ENCODE results near the gene MAP2K7. TPM values are rescaled to one million over a fixed set of nuclear protein-coding genes. Genes with fewer than 3 reads are reported as not detected.

MAP2K7 gene
- total RNA-seq, 1 donor, result 14.8 TPM

GRCh38 chr19:7877249-7877836, 26.3 kb upstream of the MAP2K7 start:
- Histone ChIP-seq H3K4me1 (ENCODE audit: insufficient read depth, low read length) (peaks cover 4% of the 10 kb centered on the region), H2AFZ (ENCODE audit: low read length) (peak overlapping the region; percentile 29)
- DNase-seq (ENCODE audit: insufficient read length, low spot score, missing footprints), result peak; percentile 81

DNA sequence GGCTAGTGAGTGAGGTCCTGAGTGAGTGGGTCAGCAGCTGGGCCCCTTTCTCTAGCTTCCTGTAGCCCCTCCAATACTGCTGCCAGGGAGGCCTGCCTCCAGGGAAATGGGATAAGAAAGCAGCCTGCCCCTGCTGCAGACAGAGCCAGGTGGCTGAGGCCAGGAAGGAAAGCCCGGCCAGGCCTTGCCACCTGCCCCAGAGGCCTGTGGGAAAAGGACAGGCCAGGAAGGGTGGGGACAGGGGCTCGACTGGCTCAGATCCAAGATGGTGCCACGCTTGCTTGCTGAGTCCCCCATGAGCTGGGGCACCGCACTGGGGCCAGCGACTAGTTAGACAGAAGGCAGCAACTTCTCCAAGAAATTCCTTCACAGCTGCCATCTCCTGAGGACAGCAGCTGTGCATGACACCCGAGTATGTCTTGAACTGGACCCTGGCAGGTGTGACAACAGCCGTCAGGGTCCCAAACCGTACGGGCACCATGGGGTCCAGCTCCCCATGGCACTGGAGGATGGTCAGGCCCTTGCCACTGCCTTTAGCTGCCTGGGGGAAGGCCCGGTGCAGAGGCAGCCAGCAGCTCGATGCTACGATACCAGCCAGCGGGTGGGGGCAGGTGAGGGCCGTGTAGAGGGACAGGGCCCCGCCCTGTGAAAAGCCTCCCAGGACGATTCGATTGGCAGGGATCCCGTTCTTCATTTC, 24.4 kb upstream of the MAP2K7 start:
- no peaks in the 10 kb centered on the region for H4K20me1 ChIP-seq (ENCODE audit: insufficient read depth, low read length)
- TF ChIP-seq, protein P1, sequence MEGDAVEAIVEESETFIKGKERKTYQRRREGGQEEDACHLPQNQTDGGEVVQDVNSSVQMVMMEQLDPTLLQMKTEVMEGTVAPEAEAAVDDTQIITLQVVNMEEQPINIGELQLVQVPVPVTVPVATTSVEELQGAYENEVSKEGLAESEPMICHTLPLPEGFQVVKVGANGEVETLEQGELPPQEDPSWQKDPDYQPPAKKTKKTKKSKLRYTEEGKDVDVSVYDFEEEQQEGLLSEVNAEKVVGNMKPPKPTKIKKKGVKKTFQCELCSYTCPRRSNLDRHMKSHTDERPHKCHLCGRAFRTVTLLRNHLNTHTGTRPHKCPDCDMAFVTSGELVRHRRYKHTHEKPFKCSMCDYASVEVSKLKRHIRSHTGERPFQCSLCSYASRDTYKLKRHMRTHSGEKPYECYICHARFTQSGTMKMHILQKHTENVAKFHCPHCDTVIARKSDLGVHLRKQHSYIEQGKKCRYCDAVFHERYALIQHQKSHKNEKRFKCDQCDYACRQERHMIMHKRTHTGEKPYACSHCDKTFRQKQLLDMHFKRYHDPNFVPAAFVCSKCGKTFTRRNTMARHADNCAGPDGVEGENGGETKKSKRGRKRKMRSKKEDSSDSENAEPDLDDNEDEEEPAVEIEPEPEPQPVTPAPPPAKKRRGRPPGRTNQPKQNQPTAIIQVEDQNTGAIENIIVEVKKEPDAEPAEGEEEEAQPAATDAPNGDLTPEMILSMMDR (IDR thresholded peaks at IDR 0.05; ENCODE audit: extremely low read depth, low read depth, low read length), result no peak
- no peak overlapping the region for H3K4me3 ChIP-seq (ENCODE audit: insufficient read depth, low read length)
- peaks cover 8% of the 10 kb centered on the region for H3K27me3 ChIP-seq (ENCODE audit: insufficient read depth, low read length)
- no peaks in the 10 kb centered on the region for H3K79me2 ChIP-seq (ENCODE audit: insufficient read depth, low read length)
- H3K27ac ChIP-seq (ENCODE audit: low read depth, low read length), result no peak overlapping the region
- DNase-seq (ENCODE audit: insufficient read length, low spot score, missing footprints), result peak; percentile 39
- no peaks in the 10 kb centered on the region for H3K36me3 ChIP-seq (ENCODE audit: insufficient read depth, low read length)
- H3K4me2 ChIP-seq (ENCODE audit: insufficient read depth, low read length), result no peak overlapping the region
- peaks cover 4% of the 10 kb centered on the region for H3K4me1 ChIP-seq (ENCODE audit: insufficient read depth, low read length)
- H3K9me3 ChIP-seq (ENCODE audit: low read depth, low read length), result no peaks in the 10 kb centered on the region
- H2AFZ ChIP-seq (ENCODE audit: low read length), result no peak overlapping the region

More at GRCh38 chr19:7877249-7877836, 26.3 kb upstream of the MAP2K7 start:
- peaks cover 25% of the 10 kb centered on the region for H3K27me3 ChIP-seq (ENCODE audit: insufficient read depth, low read length)
- H3K36me3 ChIP-seq (ENCODE audit: insufficient read depth, low read length), result no peaks in the 10 kb centered on the region
- no peak overlapping the region for H3K4me3 ChIP-seq (ENCODE audit: insufficient read depth, low read length)
- no peaks in the 10 kb centered on the region for H3K9me3 ChIP-seq (ENCODE audit: low read depth, low read length)
- TF ChIP-seq, protein P1 (IDR thresholded peaks at IDR 0.05; ENCODE audit: extremely low read depth, low read depth, low read length), result no peak
- H3K27ac ChIP-seq (ENCODE audit: low read depth, low read length), result no peak overlapping the region
- H3K4me2 ChIP-seq (ENCODE audit: insufficient read depth, low read length), result peak overlapping the region; percentile 23
- no peaks in the 10 kb centered on the region for H3K79me2 ChIP-seq (ENCODE audit: insufficient read depth, low read length)
- no peaks in the 10 kb centered on the region for H4K20me1 ChIP-seq (ENCODE audit: insufficient read depth, low read length)

GRCh38 chr19:7879836-7880235, 23.8 kb upstream of the MAP2K7 start:
- Histone ChIP-seq H3K36me3 (ENCODE audit: insufficient read depth, low read length) (no peaks in the 10 kb centered on the region), H3K4me2 (ENCODE audit: insufficient read depth, low read length) (no peak overlapping the region), H3K4me3 (ENCODE audit: insufficient read depth, low read length) (no peak overlapping the region), H3K79me2 (ENCODE audit: insufficient read depth, low read length) (no peaks in the 10 kb centered on the region), H3K9me3 (ENCODE audit: low read depth, low read length) (no peaks in the 10 kb centered on the region), H3K27me3 (ENCODE audit: insufficient read depth, low read length) (peaks cover 2% of the 10 kb centered on the region), H4K20me1 (ENCODE audit: insufficient read depth, low read length) (no peaks in the 10 kb centered on the region), H3K27ac (ENCODE audit: low read depth, low read length) (no peak overlapping the region), H3K4me1 (ENCODE audit: insufficient read depth, low read length) (peaks cover 4% of the 10 kb centered on the region), H2AFZ (ENCODE audit: low read length) (no peak overlapping the region)
- TF ChIP-seq, protein P1 (IDR thresholded peaks at IDR 0.05; ENCODE audit: extremely low read depth, low read depth, low read length), result no peak
- no peak for DNase-seq (ENCODE audit: insufficient read length, low spot score, missing footprints)

DNA sequence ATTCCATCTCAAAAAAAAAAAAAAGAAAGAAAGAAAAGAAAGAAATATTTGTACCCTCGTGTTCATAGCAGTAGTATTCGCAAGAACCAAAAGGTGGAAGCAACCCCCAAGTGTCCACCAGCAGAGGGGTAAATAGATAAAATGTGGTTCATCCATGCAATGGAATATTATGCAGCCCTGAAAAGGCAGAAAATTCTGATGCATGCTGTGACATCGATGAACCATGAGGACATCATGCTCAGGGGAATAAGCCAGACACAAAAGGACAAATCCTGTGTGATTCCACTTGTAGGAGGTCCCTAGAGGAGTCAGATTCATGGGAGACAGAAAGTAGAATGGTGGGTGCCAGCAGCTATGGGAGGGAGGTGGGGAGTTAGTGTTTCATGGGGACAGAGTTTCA, 21.8 kb upstream of the MAP2K7 start:
- Histone ChIP-seq H3K4me2 (ENCODE audit: insufficient read depth, low read length) (no peak overlapping the region), H3K9me3 (ENCODE audit: low read depth, low read length) (no peaks in the 10 kb centered on the region), H3K4me1 (ENCODE audit: insufficient read depth, low read length) (peaks cover 4% of the 10 kb centered on the region), H2AFZ (ENCODE audit: low read length) (no peak overlapping the region), H3K4me3 (ENCODE audit: insufficient read depth, low read length) (no peak overlapping the region), H4K20me1 (ENCODE audit: insufficient read depth, low read length) (no peaks in the 10 kb centered on the region), H3K36me3 (ENCODE audit: insufficient read depth, low read length) (no peaks in the 10 kb centered on the region), H3K27ac (ENCODE audit: low read depth, low read length) (no peak overlapping the region), H3K27me3 (ENCODE audit: insufficient read depth, low read length) (no peaks in the 10 kb centered on the region), H3K79me2 (ENCODE audit: insufficient read depth, low read length) (no peaks in the 10 kb centered on the region)
- no peak for DNase-seq (ENCODE audit: insufficient read length, low spot score, missing footprints)
- TF ChIP-seq, protein P1 (IDR thresholded peaks at IDR 0.05; ENCODE audit: extremely low read depth, low read depth, low read length), result no peak

Data from osteoblast (primary cell).